HG03196 (cell line): ENCODE results near the gene CREB3L2.
"Not testable (repeated sequence)": the region's sequence is repeated elsewhere in the genome, so short reads cannot be mapped to it uniquely, and the experiment has no call there.

Experiments used
- ATAC-seq: cut with Tn5 transposase; IDR thresholded peaks from one replicate; pipeline ENCODE4 v1.9.1; 2021; ENCODE audit not compliant: unreplicated experiment

CREB3L2 gene

GRCh38 chr7:138001529-138002095, at the start of gene CREB3L2:
TSS of gene CREB3L2 (minus strand) at chr7:138002086. CDS start at chr7:138001705, 381 bp downstream.
- peak; percentile 32 for ATAC-seq

GRCh38 chr7:138049505-138050116, 47.7 kb upstream of the CREB3L2 start:
- ATAC-seq = no peak

- ATAC-seq = no peak
Observed at GRCh38 chr7:138047907-138048306, 46.0 kb upstream of the CREB3L2 start.

- ATAC-seq = no peak
Observed at GRCh38 chr7:138044897-138045296, 43.0 kb upstream of the CREB3L2 start.

- ATAC-seq = not testable (repeated sequence)
Observed at GRCh38 chr7:138040063-138040462, 38.2 kb upstream of the CREB3L2 start.

GRCh38 chr7:138036135-138036534, 34.2 kb upstream of the CREB3L2 start:
- ATAC-seq = no peak

- no peak for ATAC-seq
Observed at GRCh38 chr7:138033241-138033640, 31.4 kb upstream of the CREB3L2 start.

- ATAC-seq = no peak
Observed at GRCh38 chr7:138032770-138033169, 30.9 kb upstream of the CREB3L2 start.

GRCh38 chr7:138032186-138032585, 30.3 kb upstream of the CREB3L2 start:
- peak; percentile 70 for ATAC-seq

GRCh38 chr7:138030679-138031351, 28.9 kb upstream of the CREB3L2 start:
- no peak for ATAC-seq

- ATAC-seq = no peak
Observed at GRCh38 chr7:138029941-138030340, 28.1 kb upstream of the CREB3L2 start.

- ATAC-seq = no peak
Observed at GRCh38 chr7:138029126-138029525, 27.2 kb upstream of the CREB3L2 start.

- no peak for ATAC-seq
Observed at GRCh38 chr7:138027100-138027499, 25.2 kb upstream of the CREB3L2 start.

- no peak for ATAC-seq
Observed at GRCh38 chr7:138025215-138026186, 23.6 kb upstream of the CREB3L2 start.

- ATAC-seq = no peak
Observed at GRCh38 chr7:138024765-138025164, 22.9 kb upstream of the CREB3L2 start.

GRCh38 chr7:138024343-138024691, 22.4 kb upstream of the CREB3L2 start:
- no peak for ATAC-seq

- peak; percentile 81 for ATAC-seq
Observed at GRCh38 chr7:138023618-138024342, 21.9 kb upstream of the CREB3L2 start.

- no peak for ATAC-seq
Observed at GRCh38 chr7:138021889-138022288, 20.0 kb upstream of the CREB3L2 start.

GRCh38 chr7:138017992-138018391, 16.1 kb upstream of the CREB3L2 start:
- no peak for ATAC-seq

GRCh38 chr7:138015096-138015495, 13.2 kb upstream of the CREB3L2 start:
- ATAC-seq = no peak

GRCh38 chr7:138014686-138015085, 12.8 kb upstream of the CREB3L2 start:
- ATAC-seq = no peak
